Gastrocnemius medialis (tissue), 4 donors: ENCODE data around the gene RYR2. TPM values are rescaled to one million over a fixed set of nuclear protein-coding genes. Genes with fewer than 3 reads are reported as not detected.

Experiments used
- ATAC-seq, 2 donors: fragments of 150-250 bp; one replicate each; pipeline ENCODE4 v1.9.1; 2016
- DNase-seq, 2 donors: peaks; one replicate each; pipeline ENCODE4 v3.0.0-alpha.2; 2019
- H3K27ac ChIP-seq, 4 donors: fragments of 200-600 bp; sonication (generic); 1 replicate in 1 of 4; 2 replicates in 3 of 4; pipeline ENCODE4 v1.5.1; 2016 to 2018; ENCODE audit warnings: mild to moderate bottlenecking in 2 of 4, moderate library complexity in 1 of 4
- H3K27me3 ChIP-seq, 3 donors: fragments of 200-600 bp; sonication (generic) in 2 of 3; 1 replicate in 1 of 3; 2 replicates in 2 of 3; pipeline versions ENCODE4 v1.5.1 to v1.6.0; 2016 to 2019; ENCODE audit warnings: mild to moderate bottlenecking in 1 of 3, moderate library complexity in 1 of 3
- H3K36me3 ChIP-seq, 2 donors: fragments of 200-600 bp; sonication (generic) in 1 of 2; one replicate each; pipeline ENCODE4 v1.5.1; 2017 to 2018
- H3K4me1 ChIP-seq, 2 donors: fragments of 200-600 bp; sonication (generic) in 1 of 2; one replicate each; pipeline ENCODE4 v1.5.1; 2016 to 2017; ENCODE audit warnings: mild to moderate bottlenecking in 2 of 2
- H3K4me3 ChIP-seq, 4 donors: fragments of 200-600 bp; sonication (generic) in 3 of 4; 1 replicate in 1 of 4; 2 replicates in 3 of 4; pipeline ENCODE4 v1.5.1; 2016 to 2019; ENCODE audit warnings: mild to moderate bottlenecking in 2 of 4
- H3K9me3 ChIP-seq, 3 donors: fragments of 200-600 bp; sonication (generic) in 2 of 3; 1 replicate in 1 of 3; 2 replicates in 2 of 3; pipeline ENCODE4 v1.5.1; 2016 to 2019
- CTCF ChIP-seq, 5 experiments: fragments of 450-650 bp in 3 of 5; fragments of 200-600 bp in 2 of 5; sonication (generic) in 2 of 5; IDR thresholded peaks in 4 of 5; conservative IDR thresholded peaks in 1 of 5; 1 replicate in 4 of 5; 2 replicates in 1 of 5; pipeline ENCODE4 v1.5.1; 2016 to 2019; ENCODE audit warnings: antibody characterized with exemption in 5 of 5, mild to moderate bottlenecking in 3 of 5, moderate library complexity in 3 of 5
- POLR2A ChIP-seq, 2 donors: fragments of 450-650 bp; IDR thresholded peaks; one replicate each; pipeline ENCODE4 v1.6.1; 2017; ENCODE audit warnings: antibody characterized with exemption in 2 of 2, mild to moderate bottlenecking in 2 of 2, moderate library complexity in 2 of 2
- in situ Hi-C, 4 donors: fragments of 200-750 bp; cut with MboI; loops; one replicate each; pipeline versions ENCODE4 v1.15.0 to v1.8.0; 2017; ENCODE audit warnings: low sequenced_read_pairs in 4 of 4
- intact Hi-C: fragments of 100-400 bp; cut with DNase I; formaldehyde crosslinking; loops from one replicate; pipeline ENCODE4 v1.15.1; 2023; ENCODE audit warnings: low total_unique reads
- total RNA-seq, 4 donors: library from RNA; depleted of rRNA; stranded (reverse); fragments of >200 nt; gene quantifications; one replicate each; pipeline versions ENCODE4 v1.1.0 to v1.2.3, GENCODE V29; 2016

RYR2 gene
- total RNA-seq, 4 donors from 2014 or later = 0.04 to 0.16 (median 0.07) TPM

GRCh38 chr1:237040823-237041222, 1.2 kb upstream of the RYR2 start:
- Histone ChIP-seq H3K4me1 (no peaks in the 10 kb centered on the region), H3K27ac (no peak overlapping the region), H3K27me3 (peaks cover 25 to 45% (median 27%) of the 10 kb centered on the region in 3 donors), H3K9me3 (no peaks in the 10 kb centered on the region), H3K36me3 (no peaks in the 10 kb centered on the region), H3K4me3 (no peak overlapping the region)
- intact Hi-C loops = no loop called here
- in situ Hi-C loops = no loop called here
- ATAC-seq = no peak
- TF ChIP-seq CTCF (IDR thresholded peaks at IDR 0.05 in 4 of 5, conservative IDR thresholded peaks at IDR 0.05 in 1 of 5) (no peak), POLR2A (IDR thresholded peaks at IDR 0.05) (no peak)
- no peak for DNase-seq

- no peaks in the 10 kb centered on the region for H3K9me3 ChIP-seq
- no peaks in the 10 kb centered on the region for H3K4me1 ChIP-seq
- TF ChIP-seq CTCF (IDR thresholded peaks at IDR 0.05 in 4 of 5, conservative IDR thresholded peaks at IDR 0.05 in 1 of 5) (no peak), POLR2A (IDR thresholded peaks at IDR 0.05) (no peak)
- peaks cover 25 to 45% (median 32%) of the 10 kb centered on the region in 3 donors for H3K27me3 ChIP-seq
- no peak overlapping the region for H3K27ac ChIP-seq
- no peak for DNase-seq
- intact Hi-C loops = no loop called here
- ATAC-seq = no peak
- H3K36me3 ChIP-seq = no peaks in the 10 kb centered on the region
- in situ Hi-C loops = no loop called here
- peak overlapping the region in 2 of 4 donors; percentile 25 to 31 for H3K4me3 ChIP-seq
Measured at GRCh38 chr1:237041461-237041794, 556 bp upstream of the RYR2 start.

DNA sequence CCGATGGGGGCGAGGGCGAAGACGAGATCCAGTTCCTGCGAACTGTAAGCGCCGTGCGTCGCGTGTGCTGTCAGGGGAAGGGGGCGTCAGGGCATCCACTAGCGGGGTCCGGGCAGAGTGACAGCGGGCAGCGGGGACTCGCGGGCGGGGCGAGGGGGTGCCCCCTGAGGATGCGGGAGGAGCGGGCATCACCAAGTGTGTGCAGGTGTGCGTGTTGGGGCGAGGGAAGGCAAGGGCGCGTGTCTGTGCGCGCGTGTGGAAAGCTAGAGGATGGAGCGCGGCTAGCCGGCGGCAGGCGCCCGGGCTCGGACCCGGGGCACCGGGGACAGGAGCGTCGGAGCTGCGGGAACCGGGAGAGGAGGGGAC, 525 bp downstream of the RYR2 start:
- no peak for ATAC-seq
- H3K27ac ChIP-seq = no peak overlapping the region
- intact Hi-C loops = no loop called here

GRCh38 chr1:237042892-237043576, 1.1 kb downstream of the RYR2 start:
- intact Hi-C loops = no loop called here
- DNase-seq = no peak

More for the DNA sequence above, 525 bp downstream of the RYR2 start:
- Histone ChIP-seq H3K4me1 (no peaks in the 10 kb centered on the region), H3K4me3 (peak overlapping the region in 3 of 4 donors; percentile 4 to 31 (median 6)), H3K9me3 (no peaks in the 10 kb centered on the region), H3K27me3 (peaks cover 25 to 45% (median 32%) of the 10 kb centered on the region in 3 donors), H3K36me3 (no peaks in the 10 kb centered on the region)
- TF ChIP-seq CTCF (IDR thresholded peaks at IDR 0.05 in 4 of 5, conservative IDR thresholded peaks at IDR 0.05 in 1 of 5) (no peak), POLR2A (IDR thresholded peaks at IDR 0.05) (no peak)
- in situ Hi-C loops = no loop called here
- DNase-seq = no peak

More at GRCh38 chr1:237042892-237043576, 1.1 kb downstream of the RYR2 start:
- Histone ChIP-seq H3K36me3 (no peaks in the 10 kb centered on the region), H3K27me3 (peaks cover 25 to 45% (median 32%) of the 10 kb centered on the region in 3 donors), H3K4me1 (no peaks in the 10 kb centered on the region), H3K4me3 (peak overlapping the region in 3 of 4 donors; percentile 4 to 31 (median 10)), H3K27ac (no peak overlapping the region), H3K9me3 (no peaks in the 10 kb centered on the region)
- no peak for ATAC-seq
- TF ChIP-seq CTCF (IDR thresholded peaks at IDR 0.05 in 4 of 5, conservative IDR thresholded peaks at IDR 0.05 in 1 of 5) = no peak
- TF ChIP-seq POLR2A (IDR thresholded peaks at IDR 0.05) = no peak
- in situ Hi-C loops = no loop called here
